Stimulated activated CD4-positive, alpha-beta T cell treated with anti-CD3 and anti-CD28 coated beads, TNF-alpha, amount 100 ng/mL, for 4 hours (primary cell): ENCODE results near the gene CCDC152.

ENCODE experiments used
- DNase-seq, 3 experiments: peaks; one replicate each; pipeline ENCODE4 v3.0.0-alpha.2; 2020; ENCODE audit warnings: low read depth in 3 of 3

Gene CCDC152

DNA sequence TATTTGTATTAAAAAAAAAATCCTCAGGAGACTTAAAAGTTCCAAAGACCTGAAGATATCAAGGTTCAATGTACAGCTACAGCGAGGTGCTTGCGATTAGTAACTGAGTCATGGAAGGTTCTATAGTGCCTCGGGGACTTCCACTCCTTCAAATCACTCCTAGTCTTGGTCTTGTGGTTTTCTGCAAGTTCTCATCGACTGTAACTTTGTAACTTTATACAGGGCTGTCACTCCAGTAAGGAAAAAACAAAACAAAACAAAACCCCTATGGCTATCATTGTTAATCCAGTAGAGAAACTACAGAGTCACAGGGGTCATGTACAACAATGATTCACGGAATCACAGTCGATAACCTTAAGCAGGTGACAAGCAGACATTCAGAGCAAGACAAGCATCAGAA lies 94.9 kb downstream of the CCDC152 start:
- no peak for DNase-seq
